CD4-positive, alpha-beta memory T cell (primary cell): ENCODE measurements around the gene NAIP. TPM values are rescaled to one million over a fixed set of nuclear protein-coding genes. Genes with fewer than 3 reads are reported as not detected.
"Not testable (repeated sequence)": the region's sequence is repeated elsewhere in the genome, so short reads cannot be mapped to it uniquely, and the experiment has no call there.

Experiments used
- CTCF ChIA-PET: fragments of 350-600 bp; sonication (Branson Sonifier 250); formaldehyde crosslinking; loops from one replicate; lab custom pipeline; 2021; ENCODE audit warnings: inconsistent platforms; ENCODE audit not compliant: partially characterized antibody; lab: Charles Lee
- POLR2A ChIA-PET: fragments of 350-600 bp; sonication (Branson Sonifier 250); formaldehyde crosslinking; loops from one replicate; lab custom pipeline; 2021; ENCODE audit not compliant: partially characterized antibody; lab: Charles Lee
- DNase-seq, 5 donors: peaks; one replicate each; pipeline versions ENCODE4 v3.0.0 to v3.0.0-alpha.2; 2020 to 2022; ENCODE audit warnings: mixed read lengths in 1 of 5
- H3K27ac ChIP-seq: one replicate; pipeline ENCODE4 v1.7.0; 2013; ENCODE audit warnings: low read depth, low read length
- H3K27me3 ChIP-seq: 2 replicates; pipeline ENCODE4 v1.7.0; 2013; ENCODE audit warnings: mild to moderate bottlenecking, low read length, moderate library complexity; ENCODE audit not compliant: insufficient read depth
- H3K36me3 ChIP-seq: 2 replicates; pipeline ENCODE4 v1.7.0; 2013; ENCODE audit warnings: mild to moderate bottlenecking, low read length, moderate library complexity; ENCODE audit not compliant: insufficient read depth
- H3K4me1 ChIP-seq: 2 replicates; pipeline ENCODE4 v1.7.0; 2013; ENCODE audit warnings: mild to moderate bottlenecking, low read length, moderate library complexity; ENCODE audit not compliant: insufficient read depth
- H3K4me3 ChIP-seq, 2 donors: one replicate each; pipeline ENCODE4 v1.7.0; 2013; ENCODE audit warnings: low read length in 2 of 2, mild to moderate bottlenecking in 1 of 2
- H3K9me3 ChIP-seq, 2 donors: one replicate each; pipeline ENCODE4 v1.7.0; 2013; ENCODE audit warnings: low read length in 2 of 2, control low read depth in 1 of 2; ENCODE audit not compliant: control insufficient read depth in 1 of 2
- H3K27ac Mint-ChIP-seq, 7 donors: one replicate each; pipeline ENCODE4 v1.8.0; 2020 to 2021; ENCODE audit warnings: mixed read lengths in 7 of 7, mild to moderate bottlenecking in 6 of 7, inconsistent platforms in 3 of 7, moderate library complexity in 3 of 7
- H3K27me3 Mint-ChIP-seq, 2 donors: one replicate each; pipeline ENCODE4 v1.8.0; 2020 to 2021; ENCODE audit warnings: mixed read lengths in 2 of 2
- H3K36me3 Mint-ChIP-seq, 2 donors: one replicate each; pipeline ENCODE4 v1.8.0; 2020 to 2021; ENCODE audit warnings: mixed read lengths in 2 of 2, inconsistent platforms in 1 of 2, mild to moderate bottlenecking in 1 of 2
- H3K4me1 Mint-ChIP-seq, 4 donors: one replicate each; pipeline ENCODE4 v1.8.0; 2020 to 2021; ENCODE audit warnings: mixed read lengths in 4 of 4, mild to moderate bottlenecking in 1 of 4
- H3K4me3 Mint-ChIP-seq, 8 donors: one replicate each; pipeline ENCODE4 v1.8.0; 2020 to 2021; ENCODE audit warnings: mixed read lengths in 8 of 8, mild to moderate bottlenecking in 7 of 8, moderate library complexity in 6 of 8, inconsistent platforms in 3 of 8
- H3K9me3 Mint-ChIP-seq, 8 donors: one replicate each; pipeline ENCODE4 v1.8.0; 2020 to 2021; ENCODE audit warnings: mixed read lengths in 8 of 8, mild to moderate bottlenecking in 5 of 8, inconsistent platforms in 3 of 8, moderate library complexity in 1 of 8
- intact Hi-C: fragments of 100-400 bp; cut with micrococcal nuclease; formaldehyde crosslinking; loops from one replicate; pipeline ENCODE4 v1.15.1; 2023
- polyA plus RNA-seq, 2 donors: library from polyadenylated mRNA; unstranded; fragments of 300-500 nt; fragmentation: Illumina TruSeq; gene quantifications; one replicate each; pipeline ENCODE4 v1.2.3, GENCODE V29; 2021
- total RNA-seq, 2 experiments: library from RNA; stranded (reverse); gene quantifications; one replicate each; pipeline ENCODE4 v1.2.3, GENCODE V29; 2021

NAIP gene
- total and polyA plus RNA-seq, 4 experiments from 2014 or later = 0.67 to 44.7 (median 21.8) TPM

DNA sequence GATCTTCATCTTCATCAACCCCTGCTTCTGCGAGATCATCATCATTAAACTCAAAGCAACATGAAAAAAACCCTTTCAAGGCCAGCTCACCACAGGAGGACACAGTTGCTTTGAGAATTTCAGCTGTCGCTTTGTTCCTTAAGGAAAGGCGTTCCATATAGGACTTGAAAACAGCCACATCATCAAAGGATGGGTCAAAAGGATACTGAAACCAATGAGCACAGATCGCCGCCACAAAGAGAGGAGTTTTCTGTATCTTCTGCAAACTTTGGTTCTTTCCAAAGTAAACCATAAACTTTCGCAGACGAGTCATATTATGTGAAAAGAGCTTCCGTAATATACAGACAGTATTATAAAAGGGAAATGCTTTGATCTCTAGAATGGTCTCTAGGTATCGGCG lies 40.3 kb downstream of the NAIP start:
- H3K9me3 ChIP-seq, H3K4me1 ChIP-seq, H3K4me3 Mint-ChIP-seq, H3K27me3 ChIP-seq, H3K27ac Mint-ChIP-seq, H3K36me3 ChIP-seq, DNase-seq, H3K4me1 Mint-ChIP-seq, CTCF ChIA-PET, H3K27me3 Mint-ChIP-seq, intact Hi-C loops, H3K4me3 ChIP-seq, POLR2A ChIA-PET, H3K27ac ChIP-seq, H3K9me3 Mint-ChIP-seq, H3K36me3 Mint-ChIP-seq: not testable (repeated sequence)

GRCh38 chr5:70967220-70967619 lies 57.9 kb downstream of the NAIP start:
- H3K27ac Mint-ChIP-seq, POLR2A ChIA-PET, H3K9me3 ChIP-seq, DNase-seq, H3K9me3 Mint-ChIP-seq, H3K27me3 ChIP-seq, H3K4me1 Mint-ChIP-seq, intact Hi-C loops, CTCF ChIA-PET, H3K36me3 ChIP-seq, H3K27ac ChIP-seq, H3K27me3 Mint-ChIP-seq, H3K36me3 Mint-ChIP-seq, H3K4me3 Mint-ChIP-seq, H3K4me1 ChIP-seq, H3K4me3 ChIP-seq: not testable (repeated sequence)

- intact Hi-C loops, H3K4me1 ChIP-seq, POLR2A ChIA-PET, H3K9me3 ChIP-seq, H3K4me3 ChIP-seq, H3K4me1 Mint-ChIP-seq, H3K27ac ChIP-seq, H3K27me3 ChIP-seq, DNase-seq, H3K9me3 Mint-ChIP-seq, H3K36me3 Mint-ChIP-seq, H3K27ac Mint-ChIP-seq, H3K4me3 Mint-ChIP-seq, H3K27me3 Mint-ChIP-seq, H3K36me3 ChIP-seq, CTCF ChIA-PET: not testable (repeated sequence)
Measured at GRCh38 chr5:70964531-70964930, 60.6 kb downstream of the NAIP start.

GRCh38 chr5:70953068-70953467 lies 72.1 kb downstream of the NAIP start:
- CTCF ChIA-PET, H3K4me3 Mint-ChIP-seq, H3K27ac ChIP-seq, H3K9me3 Mint-ChIP-seq, H3K36me3 Mint-ChIP-seq, H3K4me1 Mint-ChIP-seq, POLR2A ChIA-PET, H3K4me3 ChIP-seq, H3K27me3 Mint-ChIP-seq, H3K27me3 ChIP-seq, H3K4me1 ChIP-seq, intact Hi-C loops, H3K27ac Mint-ChIP-seq, H3K9me3 ChIP-seq, H3K36me3 ChIP-seq, DNase-seq: not testable (repeated sequence)

DNA sequence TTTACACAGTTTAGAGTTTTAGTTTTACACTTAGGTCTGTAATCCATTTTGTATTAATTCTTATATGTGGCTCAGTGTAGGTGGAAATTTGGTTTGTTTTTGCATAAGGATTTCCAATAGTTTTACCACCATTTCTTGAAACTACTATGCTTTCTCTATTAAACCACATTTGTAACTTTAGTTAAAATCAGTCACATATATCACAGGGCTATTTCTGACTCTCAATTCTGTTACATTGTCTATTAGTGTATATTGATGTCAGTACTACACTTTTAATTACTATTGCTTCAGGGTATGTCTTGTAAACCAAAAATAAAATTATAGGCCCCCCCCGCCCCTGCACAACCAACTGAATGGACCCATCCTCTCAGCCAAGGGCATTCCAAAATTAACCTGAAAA lies 92.6 kb downstream of the NAIP start:
- H3K4me1 Mint-ChIP-seq, H3K9me3 ChIP-seq, H3K27ac Mint-ChIP-seq, H3K36me3 Mint-ChIP-seq, H3K9me3 Mint-ChIP-seq, POLR2A ChIA-PET, H3K4me3 ChIP-seq, H3K4me3 Mint-ChIP-seq, H3K36me3 ChIP-seq, intact Hi-C loops, H3K27ac ChIP-seq, H3K27me3 ChIP-seq, H3K4me1 ChIP-seq, CTCF ChIA-PET, DNase-seq, H3K27me3 Mint-ChIP-seq: not testable (repeated sequence)

- H3K36me3 Mint-ChIP-seq, H3K4me1 ChIP-seq, H3K27ac Mint-ChIP-seq, H3K36me3 ChIP-seq, H3K27ac ChIP-seq, H3K9me3 Mint-ChIP-seq, H3K4me3 ChIP-seq, H3K4me3 Mint-ChIP-seq, intact Hi-C loops, POLR2A ChIA-PET, H3K27me3 Mint-ChIP-seq, CTCF ChIA-PET, H3K27me3 ChIP-seq, H3K4me1 Mint-ChIP-seq, H3K9me3 ChIP-seq, DNase-seq: not testable (repeated sequence)
Measured at GRCh38 chr5:70931709-70932368, 93.3 kb downstream of the NAIP start.

- H3K9me3 Mint-ChIP-seq, H3K9me3 ChIP-seq, CTCF ChIA-PET, H3K27ac Mint-ChIP-seq, DNase-seq, POLR2A ChIA-PET, intact Hi-C loops, H3K4me1 ChIP-seq, H3K27me3 ChIP-seq, H3K4me1 Mint-ChIP-seq, H3K4me3 Mint-ChIP-seq, H3K27me3 Mint-ChIP-seq, H3K36me3 ChIP-seq, H3K27ac ChIP-seq, H3K4me3 ChIP-seq, H3K36me3 Mint-ChIP-seq: not testable (repeated sequence)
Measured at GRCh38 chr5:70925211-70925562, 100.0 kb downstream of the NAIP start.
